Erythroblast (primary cell): Measurements from ENCODE around the gene ANKAR.

Experiments used
- GATA1 ChIP-seq: IDR thresholded peaks from 2 replicates; pipeline ENCODE4 v1.6.1; 2011; ENCODE audit warnings: low read depth, mild to moderate bottlenecking, control low read depth, low read length, moderate library complexity
- POLR2A ChIP-seq: IDR thresholded peaks from 2 replicates; pipeline ENCODE4 v1.6.1; 2011; ENCODE audit warnings: mild to moderate bottlenecking, low read length

- no peak for TF ChIP-seq POLR2A
- TF ChIP-seq GATA1: no peak
Observed at GRCh38 chr2:189669913-189670312, 4.6 kb upstream of the ANKAR start.
